SIG-M5 (cell line): Measurements from ENCODE around the gene RFC4.
A peak's percentile ranks its signal among the peaks of the same experiment; 100 is the strongest.

ENCODE experiments used
- DNase-seq: peaks from one replicate; lab custom pipeline; 2025; lab: John Stamatoyannopoulos, UW

RFC4 gene

DNA sequence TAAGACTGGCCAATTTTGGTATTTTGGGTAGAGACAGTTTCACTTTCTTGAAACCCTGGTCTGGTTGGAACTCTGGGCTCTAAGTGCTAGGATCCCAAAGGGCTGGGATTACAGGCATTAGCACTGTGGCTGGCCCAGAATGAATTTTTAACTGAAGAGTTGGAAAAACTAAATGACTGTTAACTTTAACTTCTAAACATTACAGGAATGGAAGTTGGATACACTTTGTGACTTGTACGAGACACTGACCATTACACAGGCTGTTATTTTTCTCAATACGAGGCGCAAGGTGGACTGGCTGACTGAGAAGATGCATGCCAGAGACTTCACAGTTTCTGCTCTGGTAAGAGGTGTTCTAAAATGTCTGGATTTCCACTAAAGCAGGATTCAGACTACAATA lies 19.4 kb downstream of the RFC4 start:
- DNase-seq = no peak

DNA sequence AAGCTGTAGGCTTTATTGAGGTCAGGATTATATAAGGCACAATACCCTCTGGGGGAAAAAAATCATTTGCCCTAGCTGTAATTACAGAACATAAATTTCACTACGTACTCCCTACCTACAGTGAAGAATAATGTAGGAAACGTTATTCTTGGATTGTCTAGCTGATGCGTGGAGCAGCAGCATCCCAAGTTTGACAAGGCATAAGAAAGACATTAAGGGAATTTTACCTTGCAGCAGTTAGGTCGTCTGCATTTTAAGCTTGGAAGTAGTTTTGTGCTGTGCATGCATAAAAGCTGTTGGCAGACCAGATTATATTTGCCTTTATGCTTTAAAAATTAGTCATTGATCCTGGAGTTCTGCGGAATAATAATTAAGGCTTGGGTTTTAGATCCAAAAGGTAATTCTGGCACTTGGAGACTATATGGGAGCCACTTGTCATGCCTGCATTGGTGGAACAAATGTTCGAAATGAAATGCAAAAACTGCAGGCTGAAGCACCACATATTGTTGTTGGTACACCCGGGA lies 20.7 kb downstream of the RFC4 start:
- no peak for DNase-seq

DNA sequence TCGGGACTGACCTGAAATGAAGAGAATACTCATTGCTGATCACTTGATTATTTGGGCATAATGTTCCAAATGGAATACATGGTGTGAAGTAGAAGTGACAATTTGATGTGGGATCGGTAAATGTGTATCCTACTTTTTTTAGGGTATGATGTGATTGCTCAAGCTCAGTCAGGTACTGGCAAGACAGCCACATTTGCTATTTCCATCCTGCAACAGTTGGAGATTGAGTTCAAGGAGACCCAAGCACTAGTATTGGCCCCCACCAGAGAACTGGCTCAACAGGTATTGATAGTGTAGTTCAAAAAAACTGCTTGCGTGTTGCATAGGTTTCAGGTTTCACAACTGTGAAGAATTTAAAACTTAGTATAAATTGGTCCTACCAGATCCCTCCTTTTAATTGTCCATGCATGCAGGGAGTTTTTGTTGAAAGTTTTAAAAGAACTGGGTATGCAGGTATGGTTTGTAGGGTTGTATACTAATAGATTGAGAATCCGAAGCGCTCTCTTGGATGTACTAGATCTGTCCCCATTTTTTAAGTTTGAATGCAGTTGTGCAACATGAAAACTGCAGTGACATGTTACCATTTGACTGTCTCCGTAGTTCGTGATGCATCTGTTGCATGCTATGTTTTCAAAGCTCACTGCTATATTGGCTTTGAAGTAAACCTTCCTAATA lies 21.3 kb downstream of the RFC4 start:
- DNase-seq = no peak

DNA sequence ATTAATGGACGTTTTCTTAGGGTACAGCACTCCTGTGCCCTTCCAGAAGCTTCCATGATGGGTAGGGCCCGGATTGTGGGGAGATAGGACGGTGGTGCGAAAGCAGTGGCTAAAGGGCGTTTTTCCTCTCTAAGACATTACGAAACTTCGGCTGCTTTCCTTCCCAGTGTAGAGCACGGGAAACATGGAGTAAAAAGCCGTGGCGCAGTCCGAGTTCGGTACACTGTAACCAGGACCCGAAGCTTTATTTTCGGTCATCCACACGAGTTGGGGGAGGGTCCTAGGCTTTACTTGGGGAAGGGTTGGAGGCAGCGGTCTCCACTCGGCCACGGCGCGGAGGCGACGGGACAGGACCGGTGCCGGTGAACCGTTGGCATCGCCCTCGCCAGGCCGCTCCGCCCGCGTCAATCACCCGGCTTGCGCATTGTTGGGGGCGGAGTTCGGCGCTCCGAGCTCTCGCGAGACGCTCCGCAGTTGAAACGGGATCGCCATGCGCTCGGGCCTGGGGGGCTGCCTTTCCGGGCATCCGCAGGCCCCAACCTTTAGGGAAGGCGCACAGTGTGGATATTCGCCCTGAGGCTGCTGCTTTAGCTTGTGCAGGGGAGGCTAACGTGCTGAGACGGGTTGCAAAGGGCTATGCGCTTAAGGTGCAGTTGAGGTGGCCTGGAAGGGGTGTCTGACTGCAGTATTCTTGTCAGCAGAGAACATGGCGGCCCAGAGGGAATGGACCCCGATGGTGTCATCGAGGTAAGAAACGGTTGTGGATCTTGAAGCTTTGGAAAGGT lies 22.4 kb downstream of the RFC4 start:
- no peak for DNase-seq

DNA sequence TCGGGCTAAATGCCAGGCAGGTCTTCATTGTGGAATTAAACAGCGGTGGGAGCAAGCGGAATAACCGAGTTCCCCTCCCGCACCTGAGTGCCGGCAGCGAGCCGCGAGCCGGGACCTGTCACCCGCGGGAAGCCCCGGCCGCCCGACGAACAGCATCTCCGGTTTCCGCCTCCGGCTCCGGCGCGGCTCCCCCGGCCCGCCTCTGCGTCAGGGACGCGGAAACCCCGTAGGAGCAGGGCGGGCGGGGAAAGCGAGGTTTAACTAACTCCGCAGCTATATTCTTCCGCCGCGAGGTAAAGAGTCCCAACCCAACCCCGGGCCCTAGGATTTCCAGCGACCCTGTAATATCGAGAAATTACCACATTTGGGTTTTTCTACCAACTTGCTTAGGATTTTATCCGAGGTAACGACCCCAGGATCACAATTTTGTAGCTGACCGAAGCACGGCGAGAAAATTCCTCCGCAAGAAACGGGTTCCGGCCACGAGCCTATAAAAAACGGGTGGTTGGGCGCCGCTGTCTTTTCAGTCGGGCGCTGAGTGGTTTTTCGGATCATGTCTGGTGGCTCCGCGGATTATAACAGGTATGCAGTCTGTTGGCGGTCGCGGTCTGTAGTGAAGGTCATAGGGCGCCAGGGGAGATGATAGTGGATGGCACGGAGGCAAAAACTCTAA lies 23.1 kb downstream of the RFC4 start, which contains the start of gene EIF4A2:
EIF4A2 (plus strand) TSS at position 520 of the 673 bp plus-strand sequence; CDS start at position 554, 34 bp downstream.
- DNase-seq = peak; percentile 69

DNA sequence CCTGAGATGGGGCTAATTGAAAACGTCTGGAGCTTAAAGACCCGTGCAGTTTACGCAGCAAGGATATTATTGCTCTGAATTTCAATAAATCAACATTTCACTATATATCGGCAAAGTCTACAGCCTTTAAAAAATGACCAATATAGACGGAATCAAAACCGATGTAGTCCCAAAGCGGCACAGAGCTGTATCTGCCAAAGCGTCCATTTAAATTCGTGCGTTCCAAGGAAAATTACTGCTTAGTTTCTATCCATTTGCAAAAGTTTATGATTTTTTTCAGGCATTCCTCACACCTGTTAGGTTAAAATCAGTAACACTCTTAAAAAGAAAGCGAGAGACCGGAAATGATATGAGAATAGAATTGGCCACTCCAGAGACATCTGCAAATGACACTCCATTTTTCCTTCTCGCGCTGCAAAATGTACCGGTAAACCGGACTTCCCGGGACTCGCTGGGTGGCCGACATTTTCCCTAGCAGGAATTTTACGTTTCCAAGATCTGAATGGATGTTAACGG lies 23.7 kb downstream of the RFC4 start:
- no peak for DNase-seq

DNA sequence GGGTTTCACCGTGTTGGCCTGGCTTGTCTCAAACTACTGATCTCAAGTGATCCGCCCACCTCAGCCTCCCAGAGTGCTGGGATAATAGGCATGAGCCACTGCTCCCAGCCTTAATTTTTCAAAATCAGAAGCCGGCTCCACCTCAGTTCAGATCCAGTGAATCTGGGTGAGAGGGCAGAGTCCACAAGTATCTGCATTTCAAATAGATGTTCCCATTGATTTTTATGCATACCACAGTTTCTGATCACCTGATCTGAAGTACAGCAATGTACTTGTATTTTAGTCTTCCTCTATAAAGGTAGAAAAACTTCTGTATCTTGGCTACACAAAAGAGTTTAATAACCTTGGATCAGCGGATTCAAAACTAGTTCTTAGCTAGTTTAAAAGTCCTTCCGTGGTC lies 27.1 kb downstream of the RFC4 start:
- DNase-seq = no peak

DNA sequence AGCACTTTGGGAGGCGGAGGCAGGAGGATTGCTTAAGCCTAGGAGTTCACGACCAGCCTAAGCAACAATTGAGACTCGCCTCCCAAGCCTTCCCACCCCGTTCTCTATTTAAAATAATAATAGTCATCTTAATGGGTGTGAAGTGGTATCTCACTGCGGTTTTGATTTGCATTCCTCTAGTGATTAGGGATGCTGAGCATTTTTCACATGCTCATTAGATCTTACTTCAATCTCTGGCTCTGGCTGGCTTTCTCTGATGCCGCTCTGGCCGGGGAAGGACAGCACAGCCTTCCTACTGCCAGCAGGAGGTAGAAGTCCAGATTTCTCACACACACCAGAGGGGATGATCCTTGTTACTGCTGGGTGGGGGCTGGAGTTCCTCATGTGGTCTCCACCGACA lies 30.3 kb downstream of the RFC4 start:
- no peak for DNase-seq

DNA sequence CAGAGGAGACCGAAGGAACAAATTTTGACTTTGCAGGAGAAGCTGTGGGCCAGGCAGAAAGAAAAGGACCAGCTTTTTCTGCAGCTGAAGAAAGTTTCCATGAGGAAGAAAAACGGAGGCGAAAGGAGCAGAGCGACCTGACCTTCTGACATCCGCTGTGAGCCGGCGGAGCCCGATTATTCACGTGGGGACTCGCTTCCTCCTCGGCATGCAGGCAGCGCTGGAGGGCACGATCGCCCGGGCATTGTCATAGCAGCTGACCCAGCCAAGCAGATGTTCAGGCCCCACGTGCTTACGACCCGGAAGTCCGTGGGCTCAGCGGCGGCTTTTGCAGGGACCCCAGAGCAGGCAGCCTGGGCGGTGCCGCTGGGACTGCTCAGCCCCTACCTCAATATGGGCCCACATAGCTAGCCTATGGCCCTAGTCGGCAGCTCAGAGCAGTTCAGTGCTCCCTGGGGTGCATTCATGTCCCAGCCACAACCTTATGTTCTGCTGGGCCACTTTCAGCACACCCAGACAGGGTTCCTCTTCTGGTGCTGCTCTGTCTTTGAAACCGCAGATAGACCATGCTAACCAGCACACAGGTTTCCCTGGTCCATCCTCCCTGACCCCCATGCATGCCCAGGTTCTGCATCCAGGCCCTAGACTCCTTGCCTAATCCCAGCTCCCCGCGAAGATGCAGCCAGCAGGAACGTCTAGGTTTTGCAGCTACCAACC lies 33.4 kb downstream of the RFC4 start:
- DNase-seq = no peak

DNA sequence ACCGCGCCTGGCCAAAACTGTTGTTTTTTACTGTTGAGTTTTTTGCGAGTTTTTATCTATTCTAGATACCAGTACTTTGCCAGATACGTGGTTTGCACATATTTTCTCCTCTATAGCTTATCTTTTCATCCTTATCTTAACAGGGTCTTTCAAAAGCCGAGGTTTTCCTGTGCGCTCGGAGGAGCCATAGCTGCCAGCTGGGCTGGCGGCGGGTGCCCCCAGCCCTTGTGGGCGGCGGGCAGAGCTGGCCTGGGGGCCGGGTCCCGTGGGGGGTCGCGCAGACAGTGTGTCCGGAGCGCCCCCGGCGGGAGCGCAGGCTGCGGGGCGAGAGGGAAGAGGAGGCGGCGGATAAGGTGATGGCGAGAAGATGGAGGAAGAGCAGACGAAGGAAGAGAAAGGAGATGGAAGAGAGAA lies 34.0 kb downstream of the RFC4 start:
- no peak for DNase-seq

DNA sequence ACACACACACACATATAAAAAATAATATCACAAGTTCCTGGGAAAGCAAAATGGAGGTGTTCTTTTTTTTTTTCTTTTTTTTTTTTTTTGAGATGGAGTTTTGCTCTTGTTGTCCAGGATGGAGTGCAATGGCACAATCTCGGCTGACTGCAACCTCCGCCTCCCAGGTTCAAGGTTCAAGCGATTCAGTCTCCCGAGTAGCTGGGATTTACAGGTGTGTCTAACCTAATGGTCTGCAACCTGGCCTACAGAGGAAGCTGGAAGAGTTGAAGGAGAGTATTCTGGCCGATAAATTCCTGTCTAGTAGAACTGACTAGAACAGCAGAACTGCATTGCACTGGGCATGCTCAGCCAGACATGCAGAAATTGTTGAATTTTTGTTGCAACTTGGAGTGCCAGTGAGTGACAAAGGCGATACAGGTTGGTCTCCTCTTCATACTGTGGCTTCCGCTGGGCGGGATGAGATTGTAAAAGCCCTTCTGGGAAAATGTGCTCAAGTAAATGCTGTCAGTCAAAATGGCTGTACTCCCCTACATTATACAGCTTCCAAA lies 45.3 kb downstream of the RFC4 start:
- no peak for DNase-seq

DNA sequence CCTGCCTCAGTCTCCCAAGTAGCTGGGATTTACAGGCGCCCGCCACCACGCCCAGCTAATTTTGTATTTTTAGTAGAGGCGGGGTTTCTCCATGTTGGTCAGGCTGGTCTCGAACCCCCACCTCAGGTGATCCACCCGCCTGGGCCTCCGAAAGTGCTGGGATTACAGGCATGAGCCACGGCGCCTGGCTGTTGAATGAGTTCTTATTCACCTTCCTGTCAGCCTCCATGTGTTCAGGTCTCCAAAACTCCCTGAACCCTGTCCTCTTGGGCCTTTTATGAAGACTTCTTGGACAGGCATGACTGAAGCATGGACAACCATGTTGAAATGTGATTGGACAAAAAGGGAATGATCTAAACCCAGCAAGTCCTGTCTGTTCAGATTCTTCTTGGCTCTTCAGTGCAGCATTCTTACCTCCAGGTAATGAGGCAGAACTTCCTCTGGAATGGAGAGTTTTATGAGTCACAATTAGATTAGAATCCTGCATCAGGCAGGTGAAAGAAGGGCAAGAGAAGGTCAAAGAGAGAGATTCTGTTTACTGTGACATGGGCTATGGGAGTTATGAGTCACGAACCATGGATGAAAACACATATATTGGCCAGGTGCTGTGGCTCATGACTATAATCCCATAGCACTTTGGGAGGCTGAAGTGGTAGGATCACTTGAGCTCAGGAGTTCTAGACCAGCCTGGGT lies 46.0 kb downstream of the RFC4 start:
- no peak for DNase-seq

DNA sequence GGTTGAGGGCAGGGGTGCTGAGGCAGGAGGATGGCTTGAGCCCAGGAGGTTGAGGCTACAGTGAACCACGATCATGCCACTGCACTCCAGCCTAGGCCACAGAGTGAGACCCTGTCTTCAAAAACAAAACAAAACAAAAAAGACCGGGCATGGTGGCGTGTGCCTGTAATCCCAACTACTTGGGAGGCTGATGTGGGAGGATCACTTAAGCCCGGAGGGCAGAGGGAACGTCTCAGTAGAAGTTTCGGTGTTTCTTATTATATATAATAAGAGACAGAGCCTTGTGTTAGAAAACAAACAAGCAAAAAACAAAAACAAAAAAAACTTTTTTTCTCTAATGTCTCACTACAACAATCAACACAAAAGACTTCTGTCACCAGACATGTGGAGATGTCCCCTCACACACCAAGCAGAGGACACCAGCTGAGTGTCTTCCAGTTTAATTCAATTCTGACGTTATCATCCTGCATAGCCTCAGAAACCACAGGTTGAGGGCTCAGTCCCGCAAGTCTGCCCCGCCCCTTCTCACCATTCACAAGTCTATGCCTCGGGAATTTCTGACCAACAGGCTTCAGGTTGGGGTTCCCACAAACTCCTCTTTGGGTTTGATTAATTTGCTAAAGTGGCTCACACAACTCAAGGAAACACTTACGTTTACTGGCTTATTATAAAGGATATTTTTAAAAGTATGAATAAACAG lies 46.9 kb downstream of the RFC4 start:
- no peak for DNase-seq

DNA sequence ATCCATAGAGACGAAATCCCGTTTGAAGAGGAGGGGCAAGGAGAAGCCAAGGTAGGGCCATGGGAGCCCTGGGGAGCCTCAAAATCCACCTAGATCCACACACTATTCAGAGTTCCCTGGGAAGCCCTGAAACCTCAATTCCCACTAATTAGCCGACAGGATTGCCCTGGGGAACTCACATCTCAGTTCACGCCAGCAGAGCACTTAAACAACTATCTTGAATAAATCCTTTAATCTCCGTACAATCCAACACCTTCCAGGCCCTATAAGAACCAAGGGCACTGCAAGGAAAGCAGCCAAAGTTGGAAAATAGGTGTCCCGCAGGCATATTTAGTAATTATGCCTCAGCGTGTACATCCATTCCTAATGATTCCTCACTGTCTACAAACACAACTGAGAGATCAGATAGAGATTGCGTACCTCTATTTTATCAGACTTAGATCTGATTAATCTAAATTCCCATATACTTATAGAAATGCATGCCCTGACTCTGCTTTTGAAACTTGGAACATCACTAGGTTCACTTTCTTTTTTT lies 48.5 kb downstream of the RFC4 start:
- no peak for DNase-seq

DNA sequence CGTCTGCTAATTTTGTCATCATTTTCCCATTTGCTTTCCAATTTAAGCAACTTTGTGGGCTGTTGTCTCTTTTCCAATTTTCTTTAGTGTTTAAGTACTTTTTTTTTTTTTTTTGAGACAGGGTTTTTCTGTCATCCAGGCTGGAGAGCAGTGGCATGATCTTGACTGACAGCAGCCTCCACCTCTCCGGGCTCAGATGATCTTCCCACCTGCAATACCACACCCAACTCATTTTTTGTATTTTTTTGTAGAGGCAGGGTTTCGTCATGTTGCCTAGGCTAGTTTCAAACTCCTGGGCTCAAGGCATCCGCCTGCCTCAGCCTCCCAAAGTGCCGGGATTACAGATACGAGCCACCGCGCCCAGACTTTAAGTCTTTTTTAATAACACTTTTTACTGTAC lies 49.1 kb downstream of the RFC4 start:
- DNase-seq = no peak

DNA sequence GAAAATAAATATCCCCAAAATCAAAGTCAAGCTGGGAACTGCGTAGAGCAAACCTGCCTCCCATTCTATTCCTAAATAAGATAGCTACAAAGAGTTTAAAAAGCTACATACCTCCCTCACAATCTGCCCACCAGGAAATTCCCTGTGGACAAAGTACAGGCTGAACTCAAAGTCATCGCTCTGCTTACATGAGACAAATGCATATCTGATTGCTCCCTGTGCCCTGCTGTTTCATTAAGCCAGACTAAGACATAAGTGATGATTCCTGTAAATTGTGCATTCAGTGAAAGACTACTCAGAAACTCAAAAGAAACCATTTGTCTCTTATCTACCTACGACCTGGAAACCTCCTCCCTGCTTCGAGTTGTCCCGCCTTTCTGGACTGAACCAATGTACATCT lies 51.4 kb downstream of the RFC4 start:
- DNase-seq = no peak

DNA sequence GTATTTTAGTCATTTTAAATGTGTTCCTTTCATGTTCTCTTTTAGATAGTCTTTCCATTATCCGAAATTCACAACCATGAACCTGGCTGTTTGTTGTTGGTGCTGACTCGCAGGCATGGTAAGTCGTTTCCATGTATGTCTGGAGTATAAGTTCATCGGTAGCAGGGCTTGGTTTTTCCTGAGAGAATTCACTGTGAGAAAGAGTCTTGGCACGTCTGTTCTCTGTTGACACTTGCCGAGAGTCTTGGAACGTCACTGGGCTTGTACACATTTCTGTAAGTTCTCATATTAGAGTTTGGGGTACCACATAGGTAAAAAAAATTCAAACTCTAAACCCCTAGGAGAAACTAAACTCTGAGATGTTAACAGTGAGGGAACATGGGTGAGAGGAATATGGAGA lies 52.3 kb downstream of the RFC4 start:
- DNase-seq = no peak

DNA sequence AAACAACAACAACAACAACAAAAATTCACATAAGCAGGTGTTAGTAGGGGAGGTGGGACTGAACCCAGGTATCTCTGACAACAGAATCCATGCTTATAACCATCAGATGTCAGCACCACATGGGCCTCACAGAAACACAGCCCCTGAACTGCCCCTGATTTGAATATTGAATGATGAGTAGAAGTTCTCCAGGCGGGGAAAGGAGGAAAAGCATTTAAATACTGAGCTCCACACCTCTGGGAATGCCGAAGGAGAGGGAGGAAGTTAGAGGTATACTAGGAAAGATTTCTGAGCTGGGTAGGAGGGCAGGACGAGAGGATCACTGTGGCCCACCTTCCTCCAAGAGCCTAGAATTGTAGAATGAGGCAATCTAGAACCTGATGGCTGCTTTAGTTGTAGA lies 54.8 kb downstream of the RFC4 start:
- no peak for DNase-seq

DNA sequence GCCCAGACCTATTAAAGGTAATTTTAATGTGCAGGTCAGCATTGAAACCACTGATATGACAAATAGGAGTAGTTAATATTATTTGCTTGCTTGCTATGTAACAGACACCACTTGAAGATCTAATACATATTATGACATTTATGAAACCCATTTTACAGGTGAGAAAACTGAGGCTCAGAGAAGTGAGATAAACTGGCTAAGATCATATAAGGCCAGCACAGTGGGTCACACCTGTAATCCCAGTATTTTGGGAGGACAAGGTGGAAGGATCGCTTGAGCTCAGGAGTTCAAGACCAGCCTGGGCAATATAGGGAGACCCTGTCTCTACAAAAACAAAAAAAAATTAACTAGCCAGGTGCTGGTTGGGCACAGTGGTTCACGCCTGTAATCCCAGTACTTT lies 56.0 kb downstream of the RFC4 start:
- DNase-seq = no peak

DNA sequence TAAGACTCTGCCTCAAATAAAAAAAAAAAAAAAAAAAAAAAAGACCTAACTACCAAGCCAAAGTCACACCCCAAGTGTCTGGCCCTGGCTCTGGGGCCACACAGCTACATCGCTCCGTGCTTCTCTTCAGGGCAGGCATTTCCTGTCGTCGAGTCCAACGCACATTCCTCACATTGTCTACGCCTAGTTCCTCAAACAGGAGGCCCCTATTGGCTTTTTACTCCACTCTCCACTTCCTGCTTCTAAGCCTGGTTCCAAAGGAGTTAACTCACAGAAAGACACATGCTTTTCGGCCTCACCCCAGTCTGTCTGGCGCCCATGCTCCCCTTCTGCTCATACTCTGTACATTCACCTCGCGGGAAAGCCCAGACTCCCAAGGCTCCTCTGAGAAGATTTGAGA lies 60.3 kb downstream of the RFC4 start:
- peak; percentile 90 for DNase-seq
